Trophoblast cell (in vitro differentiated cells and primary cell): ENCODE measurements around the gene ADK.
"Not testable (repeated sequence)": the region's sequence is repeated elsewhere in the genome, so short reads cannot be mapped to it uniquely, and the experiment has no call there.

Source experiments
- DNase-seq, 2 donors: peaks; one replicate each; pipeline ENCODE4 v3.0.0-alpha.2; 2016
- H2AFZ ChIP-seq: 2 replicates; pipeline ENCODE4 v1.6.1; 2013; ENCODE audit warnings: low read length, moderate library complexity, mild to moderate bottlenecking; ENCODE audit not compliant: insufficient read depth, poor library complexity
- H2AK5ac ChIP-seq: 2 replicates; pipeline ENCODE4 v1.6.1; 2013; ENCODE audit warnings: mild to moderate bottlenecking, low read length
- H2BK120ac ChIP-seq: 2 replicates; pipeline ENCODE4 v1.6.1; 2013; ENCODE audit warnings: low read length, mild to moderate bottlenecking, moderate library complexity; ENCODE audit not compliant: insufficient read depth, poor library complexity
- H2BK12ac ChIP-seq: 2 replicates; pipeline ENCODE4 v1.6.1; 2013; ENCODE audit warnings: mild to moderate bottlenecking, low read length, moderate library complexity
- H2BK5ac ChIP-seq: 2 replicates; pipeline ENCODE4 v1.6.1; 2013; ENCODE audit warnings: low read length, low read depth, moderate library complexity, mild to moderate bottlenecking; ENCODE audit not compliant: poor library complexity
- H3K14ac ChIP-seq: 2 replicates; pipeline ENCODE4 v1.6.1; 2013; ENCODE audit warnings: mild to moderate bottlenecking, low read length
- H3K18ac ChIP-seq: 2 replicates; pipeline ENCODE4 v1.6.1; 2013; ENCODE audit warnings: mild to moderate bottlenecking, low read length
- H3K23ac ChIP-seq: 2 replicates; pipeline ENCODE4 v1.6.1; 2013; ENCODE audit warnings: low read length
- H3K27ac ChIP-seq: 2 replicates; pipeline ENCODE4 v1.5.1; 2013; ENCODE audit warnings: low read depth, mild to moderate bottlenecking, inconsistent platforms, low read length, moderate library complexity
- H3K27me3 ChIP-seq: 2 replicates; pipeline ENCODE4 v1.6.1; 2013; ENCODE audit warnings: inconsistent platforms, mild to moderate bottlenecking, low read length, moderate library complexity; ENCODE audit not compliant: insufficient read depth
- H3K36me3 ChIP-seq, 2 experiments: 1 replicate in 1 of 2; 2 replicates in 1 of 2; pipeline ENCODE4 v1.6.1; 2013; ENCODE audit warnings: low read length in 2 of 2, mild to moderate bottlenecking in 2 of 2, moderate library complexity in 1 of 2; ENCODE audit not compliant: insufficient read depth in 2 of 2, control insufficient read depth in 1 of 2
- H3K4ac ChIP-seq: 2 replicates; pipeline ENCODE4 v1.6.1; 2013; ENCODE audit warnings: low read depth, mild to moderate bottlenecking, low read length, moderate library complexity
- H3K4me1 ChIP-seq, 2 experiments: 1 replicate in 1 of 2; 2 replicates in 1 of 2; pipeline ENCODE4 v1.6.1; 2013; ENCODE audit warnings: low read length in 2 of 2, mild to moderate bottlenecking in 2 of 2, moderate library complexity in 1 of 2; ENCODE audit not compliant: insufficient read depth in 2 of 2, control insufficient read depth in 1 of 2
- H3K4me2 ChIP-seq: 2 replicates; pipeline ENCODE4 v1.6.1; 2013; ENCODE audit warnings: inconsistent platforms, mild to moderate bottlenecking, low read length, moderate library complexity
- H3K4me3 ChIP-seq: 2 replicates; pipeline ENCODE4 v1.5.1; 2013; ENCODE audit warnings: mild to moderate bottlenecking, low read depth, low read length, inconsistent platforms
- H3K79me1 ChIP-seq: one replicate; pipeline ENCODE4 v1.6.1; 2013; ENCODE audit warnings: low read length
- H3K79me2 ChIP-seq: 2 replicates; pipeline ENCODE4 v1.6.1; 2013; ENCODE audit warnings: low read length, mild to moderate bottlenecking; ENCODE audit not compliant: control insufficient read depth, insufficient read depth, poor library complexity
- H3K9ac ChIP-seq: 2 replicates; pipeline ENCODE4 v1.6.1; 2013; ENCODE audit warnings: mild to moderate bottlenecking, low read length
- H3K9me3 ChIP-seq: 2 replicates; pipeline ENCODE4 v1.6.1; 2013; ENCODE audit warnings: low read depth, mild to moderate bottlenecking, control low read depth, inconsistent platforms, low read length; ENCODE audit not compliant: insufficient read depth
- H4K12ac ChIP-seq: 2 replicates; pipeline ENCODE4 v1.6.1; 2013; ENCODE audit warnings: low read depth, mild to moderate bottlenecking, low read length, moderate library complexity
- H4K8ac ChIP-seq: 2 replicates; pipeline ENCODE4 v1.6.1; 2013; ENCODE audit warnings: low read depth, mild to moderate bottlenecking, low read length, moderate library complexity
- H4K91ac ChIP-seq: one replicate; pipeline ENCODE4 v1.6.1; 2013; ENCODE audit warnings: low read depth, mild to moderate bottlenecking, low read length, moderate library complexity
- WGBS: extraction: QIAGEN DNeasy Blood & Tissue Kit; methylation state at CpG from one replicate; pipeline ENCODE4 v1.1.7; 2013; ENCODE audit warnings: missing lambda C conversion rate; ENCODE audit not compliant: insufficient read length, insufficient coverage; ENCODE audit errors: extremely low coverage; 5-methylcytosine and 5-hydroxymethylcytosine counted together

ADK gene

GRCh38 chr10:74300074-74300621 is 149.1 kb downstream of the ADK start:
- H3K4me2 ChIP-seq, H3K4me3 ChIP-seq, H3K79me2 ChIP-seq, H3K14ac ChIP-seq, H3K36me3 ChIP-seq, H3K27me3 ChIP-seq, H2AK5ac ChIP-seq, H2BK12ac ChIP-seq, H3K4ac ChIP-seq, H3K9ac ChIP-seq, DNase-seq, H2BK120ac ChIP-seq, H2BK5ac ChIP-seq, H3K27ac ChIP-seq, H4K12ac ChIP-seq, H3K23ac ChIP-seq, H3K9me3 ChIP-seq, H4K91ac ChIP-seq, H3K4me1 ChIP-seq, H3K18ac ChIP-seq, H3K79me1 ChIP-seq, H2AFZ ChIP-seq, H4K8ac ChIP-seq: not testable (repeated sequence)
- no CpG with 5 or more reads among the region's 2 CpGs for WGBS

DNA sequence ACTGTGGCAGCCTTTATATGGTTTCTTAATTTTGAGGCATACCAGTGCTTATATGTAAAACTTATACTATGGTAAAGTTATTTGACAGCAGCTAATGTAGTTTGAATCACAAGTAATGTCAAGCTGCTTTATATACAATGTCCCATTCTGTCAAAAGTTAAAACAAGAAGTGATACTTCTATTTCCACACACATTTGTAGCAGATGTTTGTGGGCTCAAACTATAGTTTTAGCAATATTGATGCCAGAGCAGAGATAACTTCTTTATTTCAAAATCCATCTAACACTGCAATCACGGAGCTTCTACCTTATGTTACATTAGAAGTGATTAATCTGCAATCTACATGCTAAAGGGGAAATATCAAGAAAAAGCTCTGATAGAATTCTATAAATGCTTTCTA is 149.6 kb downstream of the ADK start:
- no peak overlapping the region for H3K23ac ChIP-seq
- no peaks in the 10 kb centered on the region for H3K4me1 ChIP-seq
- H2AK5ac ChIP-seq, result no peak overlapping the region
- no peak overlapping the region for H3K4me3 ChIP-seq
- no peak overlapping the region for H3K9ac ChIP-seq
- H3K79me1 ChIP-seq, result no peaks in the 10 kb centered on the region
- no peak overlapping the region for H2BK12ac ChIP-seq
- WGBS, result no CpG with 5 or more reads among the region's 1 CpG
- no peaks in the 10 kb centered on the region for H3K9me3 ChIP-seq
- H3K36me3 ChIP-seq, result no peaks in the 10 kb centered on the region
- no peak overlapping the region for H3K4me2 ChIP-seq
- no peak overlapping the region for H3K4ac ChIP-seq
- no peak overlapping the region for H2AFZ ChIP-seq
- H4K91ac ChIP-seq, result no peak overlapping the region
- no peak overlapping the region for H4K8ac ChIP-seq
- H2BK5ac ChIP-seq, result no peak overlapping the region
- DNase-seq, result no peak
- H2BK120ac ChIP-seq, result no peak overlapping the region
- no peaks in the 10 kb centered on the region for H3K27me3 ChIP-seq
- no peaks in the 10 kb centered on the region for H3K79me2 ChIP-seq
- no peak overlapping the region for H3K14ac ChIP-seq
- no peak overlapping the region for H3K18ac ChIP-seq
- H3K27ac ChIP-seq, result no peak overlapping the region
- H4K12ac ChIP-seq, result no peak overlapping the region

DNA sequence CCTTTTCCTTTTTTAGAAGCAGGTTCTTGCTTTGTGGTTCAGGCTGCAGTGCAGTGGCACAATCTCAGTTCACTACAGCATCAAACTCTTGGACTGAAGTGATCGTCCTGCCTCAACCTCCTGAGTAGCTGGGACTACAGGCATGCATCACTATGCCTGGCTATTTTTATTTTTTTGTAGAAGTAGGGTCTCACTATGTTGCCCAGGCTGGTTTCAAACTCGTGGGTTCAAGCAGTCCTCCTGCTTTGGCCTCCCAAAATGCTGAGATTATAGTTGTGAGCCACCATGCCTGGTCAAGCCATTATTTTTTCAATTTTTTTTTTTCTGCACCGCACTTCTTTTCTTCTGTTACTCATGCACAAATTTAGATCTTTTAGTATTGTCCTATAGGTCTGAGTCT is 154.7 kb downstream of the ADK start:
- Histone ChIP-seq H3K27ac (no peak overlapping the region), H3K23ac (no peak overlapping the region), H3K4me1 (no peaks in the 10 kb centered on the region), H2AFZ (no peak overlapping the region), H2BK5ac (no peak overlapping the region), H2AK5ac (no peak overlapping the region), H3K9ac (no peak overlapping the region), H2BK120ac (no peak overlapping the region), H3K79me1 (no peaks in the 10 kb centered on the region), H3K4me3 (no peak overlapping the region), H4K8ac (no peak overlapping the region), H3K79me2 (no peaks in the 10 kb centered on the region), H3K14ac (no peak overlapping the region), H3K18ac (no peak overlapping the region), H4K91ac (no peak overlapping the region), H3K4ac (no peak overlapping the region), H3K9me3 (no peaks in the 10 kb centered on the region), H3K36me3 (no peaks in the 10 kb centered on the region), H2BK12ac (no peak overlapping the region), H3K4me2 (no peak overlapping the region), H4K12ac (no peak overlapping the region), H3K27me3 (no peaks in the 10 kb centered on the region)
- no peak for DNase-seq
- WGBS, result no CpG with 5 or more reads among the region's 3 CpGs

- Histone ChIP-seq H3K27me3 (no peaks in the 10 kb centered on the region), H2AFZ (no peak overlapping the region), H3K79me2 (no peaks in the 10 kb centered on the region), H3K4ac (no peak overlapping the region), H3K36me3 (no peaks in the 10 kb centered on the region), H2BK5ac (no peak overlapping the region), H3K4me1 (no peaks in the 10 kb centered on the region), H3K14ac (no peak overlapping the region), H3K23ac (no peak overlapping the region), H3K79me1 (no peaks in the 10 kb centered on the region), H3K4me2 (no peak overlapping the region), H3K18ac (no peak overlapping the region), H3K9me3 (no peaks in the 10 kb centered on the region), H3K4me3 (no peak overlapping the region), H4K91ac (no peak overlapping the region), H3K27ac (no peak overlapping the region), H2AK5ac (no peak overlapping the region), H3K9ac (no peak overlapping the region), H2BK12ac (no peak overlapping the region), H4K8ac (no peak overlapping the region), H2BK120ac (no peak overlapping the region), H4K12ac (no peak overlapping the region)
- no peak for DNase-seq
- WGBS, result no CpG with 5 or more reads among the region's 3 CpGs
Observed at GRCh38 chr10:74306227-74306982, 155.4 kb downstream of the ADK start.
